HEK293 (cell line): ENCODE data around the gene NOX3.
"Not testable (repeated sequence)": the region's sequence is repeated elsewhere in the genome, so short reads cannot be mapped to it uniquely, and the experiment has no call there.

Experiments used
- CTCF ChIP-seq: fragments of 450-650 bp; formaldehyde crosslinking; IDR thresholded peaks from 2 replicates; pipeline ENCODE4 v1.5.1; 2016; ENCODE audit warnings: missing biosample characterization, missing genetic modification characterization
- ZBTB21 ChIP-seq: fragments of 450-650 bp; formaldehyde crosslinking; IDR thresholded peaks from 2 replicates; pipeline ENCODE4 v1.5.1; 2017; ENCODE audit warnings: missing biosample characterization, missing genetic modification characterization

- TF ChIP-seq CTCF; ZBTB21 (tag by site-specific recombination): not testable (repeated sequence)
These were observed 91.6 kb downstream of the NOX3 start for GRCh38 chr6:155364021-155364420.
